NCI-H748 (cell line): ENCODE results near the gene ZNF556.
"Not testable (repeated sequence)": the region's sequence is repeated elsewhere in the genome, so short reads cannot be mapped to it uniquely, and the experiment has no call there.

Experiments used
- DNase-seq: peaks from one replicate; lab custom pipeline; 2025; ENCODE audit not compliant: unreplicated experiment; lab: John Stamatoyannopoulos, UW

ZNF556 gene

DNA sequence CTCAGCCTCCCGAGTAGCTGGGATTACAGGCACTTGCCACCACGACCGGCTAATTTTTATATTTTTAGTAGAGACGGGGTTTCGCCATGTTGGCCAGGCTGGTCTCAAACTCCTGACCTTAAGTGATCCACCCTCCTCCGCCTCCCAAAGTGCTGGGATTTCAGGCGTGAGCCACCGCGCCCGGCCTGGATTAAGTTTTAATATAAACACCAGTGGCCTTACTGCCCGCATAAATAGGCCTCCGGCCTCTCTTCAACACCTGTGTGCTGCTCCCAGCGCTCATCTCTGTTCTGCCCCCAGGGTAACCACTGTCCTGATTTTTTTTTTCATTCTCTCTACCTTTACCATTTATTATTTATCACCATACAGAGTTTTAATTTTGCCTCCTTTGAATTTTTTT lies 36.2 kb downstream of the ZNF556 start:
- not testable (repeated sequence) for DNase-seq

DNA sequence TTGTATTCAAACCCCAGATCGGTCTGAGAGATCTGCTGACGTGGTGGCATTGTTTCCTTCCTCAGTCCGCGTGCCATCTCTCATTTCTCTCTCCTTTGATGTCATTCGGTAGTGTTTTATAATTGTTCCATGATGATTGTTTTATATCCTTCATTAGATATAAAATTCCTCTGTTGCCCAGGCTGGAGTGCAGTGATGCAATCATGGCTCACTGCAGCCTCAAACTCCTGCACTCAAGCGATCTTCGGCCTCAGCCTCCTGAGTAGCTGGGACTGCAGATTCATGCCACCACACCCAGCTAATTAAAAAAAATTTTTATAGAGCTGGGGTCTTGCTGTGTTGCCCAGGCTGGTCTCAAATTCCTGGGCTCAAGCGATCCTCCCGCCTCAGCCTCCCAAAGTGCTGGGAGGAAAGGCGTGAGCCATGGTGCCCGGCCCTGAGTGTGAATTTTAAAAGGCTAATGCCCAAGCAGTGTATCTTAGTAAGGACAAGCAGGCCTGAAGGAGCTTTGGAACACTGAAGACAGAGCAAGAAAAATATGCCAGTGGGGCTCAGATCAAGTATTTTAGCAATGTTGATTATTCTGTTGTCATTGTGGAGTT lies 38.9 kb downstream of the ZNF556 start:
- DNase-seq = no peak

DNA sequence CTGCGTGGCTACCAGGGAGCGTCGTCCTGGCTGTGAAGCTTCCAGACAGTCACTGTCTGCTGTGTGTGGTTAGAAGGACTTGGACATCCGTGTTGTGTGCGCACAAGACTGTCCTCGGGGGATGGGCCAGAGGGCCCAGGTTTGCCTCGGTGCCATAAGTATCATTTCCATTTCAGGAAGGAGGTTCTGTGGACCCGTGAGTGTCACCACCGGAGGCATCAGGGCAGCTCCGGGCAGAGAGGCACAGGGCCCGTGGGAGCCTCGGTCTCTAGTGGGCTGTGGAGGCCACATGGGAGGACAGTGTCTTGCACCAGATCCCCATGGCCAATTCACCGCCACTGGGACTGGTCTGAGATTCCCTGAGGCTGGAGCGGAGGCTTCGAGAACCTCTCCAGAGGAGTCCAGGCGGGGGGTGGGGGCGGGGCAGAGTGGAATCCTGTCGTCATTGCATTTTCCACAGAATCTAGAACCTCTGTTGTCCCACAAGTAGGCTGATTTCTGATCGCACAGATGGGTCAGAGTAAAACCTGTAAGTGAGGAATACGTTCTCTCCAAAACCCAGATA lies 39.6 kb downstream of the ZNF556 start:
- DNase-seq = no peak

GRCh38 chr19:2912306-2912705 lies 45.2 kb downstream of the ZNF556 start:
- no peak for DNase-seq

DNA sequence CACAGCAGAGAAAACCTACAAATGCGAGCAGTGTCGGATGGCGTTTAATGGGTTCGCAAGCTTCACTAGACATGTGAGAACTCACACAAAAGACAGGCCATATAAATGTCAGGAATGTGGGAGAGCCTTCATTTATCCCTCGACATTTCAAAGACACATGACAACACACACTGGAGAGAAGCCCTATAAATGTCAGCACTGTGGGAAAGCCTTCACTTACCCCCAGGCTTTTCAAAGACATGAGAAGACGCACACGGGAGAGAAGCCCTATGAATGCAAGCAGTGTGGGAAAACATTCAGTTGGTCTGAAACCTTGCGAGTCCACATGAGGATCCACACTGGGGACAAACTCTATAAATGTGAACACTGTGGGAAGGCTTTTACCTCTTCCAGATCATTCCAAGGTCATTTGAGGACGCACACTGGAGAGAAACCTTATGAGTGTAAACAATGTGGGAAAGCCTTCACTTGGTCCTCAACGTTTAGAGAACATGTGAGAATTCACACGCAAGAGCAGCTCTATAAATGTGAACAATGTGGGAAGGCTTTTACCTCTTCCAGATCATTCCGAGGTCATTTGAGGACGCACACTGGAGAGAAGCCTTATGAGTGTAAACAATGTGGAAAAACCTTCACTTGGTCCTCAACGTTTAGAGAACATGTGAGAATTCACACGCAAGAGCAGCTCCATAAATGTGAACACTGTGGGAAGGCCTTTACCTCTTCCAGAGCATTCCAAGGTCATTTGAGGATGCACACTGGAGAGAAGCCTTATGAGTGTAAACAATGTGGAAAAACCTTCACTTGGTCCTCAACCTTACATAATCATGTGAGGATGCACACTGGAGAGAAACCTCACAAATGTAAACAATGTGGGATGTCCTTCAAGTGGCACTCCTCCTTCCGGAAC lies 50.4 kb downstream of the ZNF556 start:
- DNase-seq = no peak

DNA sequence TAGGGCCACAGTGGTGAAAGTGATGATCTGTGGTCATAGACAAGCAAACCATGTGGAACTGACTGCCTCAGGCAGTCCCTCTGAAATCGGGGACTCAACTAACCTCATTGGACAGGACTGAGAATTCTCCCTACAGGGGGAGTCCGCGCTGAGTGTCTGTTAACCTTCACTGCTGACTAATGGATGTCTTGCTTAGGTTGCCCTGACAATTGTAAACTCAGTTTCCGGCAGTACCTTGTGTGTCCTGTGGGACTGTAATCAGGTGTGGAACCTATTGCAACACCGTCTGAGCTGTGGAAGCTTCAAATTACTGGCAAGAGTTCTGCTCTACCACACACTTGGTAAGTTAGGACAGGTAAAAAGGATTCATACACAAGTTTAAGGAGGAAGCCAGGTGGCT lies 55.9 kb downstream of the ZNF556 start:
- no peak for DNase-seq

DNA sequence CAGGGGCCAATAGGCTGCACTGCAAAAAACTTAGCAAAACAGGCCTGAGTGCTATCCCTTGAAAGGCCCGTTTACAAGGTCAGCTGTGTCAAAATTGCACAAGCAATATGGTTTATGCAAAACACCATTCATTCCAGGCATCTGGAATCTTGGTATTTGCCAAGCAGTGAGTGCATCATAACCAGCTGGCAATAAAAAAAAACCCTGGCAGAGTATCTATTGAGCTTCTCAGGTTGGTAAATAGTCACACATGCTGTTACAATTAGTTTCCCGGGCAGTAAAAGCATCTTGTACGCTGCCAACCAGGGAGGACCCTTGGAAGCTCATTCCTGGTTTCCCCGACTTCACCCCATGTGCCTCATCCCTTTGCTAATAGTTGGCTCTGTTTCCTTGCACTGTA lies 56.4 kb downstream of the ZNF556 start:
- DNase-seq = no peak

- DNase-seq = no peak
Observed at GRCh38 chr19:2926341-2927031, 59.4 kb downstream of the ZNF556 start.

GRCh38 chr19:2927032-2927430 lies 59.9 kb downstream of the ZNF556 start:
- no peak for DNase-seq
